HG02798 (cell line): ENCODE data around the gene NXF1.
"Not testable (repeated sequence)": the region's sequence is repeated elsewhere in the genome, so short reads cannot be mapped to it uniquely, and the experiment has no call there.

Experiments
- ATAC-seq: cut with Tn5 transposase; IDR thresholded peaks from one replicate; pipeline ENCODE4 v1.9.1; 2021; ENCODE audit warnings: mild to moderate bottlenecking; ENCODE audit not compliant: unreplicated experiment, poor library complexity

Gene NXF1

DNA sequence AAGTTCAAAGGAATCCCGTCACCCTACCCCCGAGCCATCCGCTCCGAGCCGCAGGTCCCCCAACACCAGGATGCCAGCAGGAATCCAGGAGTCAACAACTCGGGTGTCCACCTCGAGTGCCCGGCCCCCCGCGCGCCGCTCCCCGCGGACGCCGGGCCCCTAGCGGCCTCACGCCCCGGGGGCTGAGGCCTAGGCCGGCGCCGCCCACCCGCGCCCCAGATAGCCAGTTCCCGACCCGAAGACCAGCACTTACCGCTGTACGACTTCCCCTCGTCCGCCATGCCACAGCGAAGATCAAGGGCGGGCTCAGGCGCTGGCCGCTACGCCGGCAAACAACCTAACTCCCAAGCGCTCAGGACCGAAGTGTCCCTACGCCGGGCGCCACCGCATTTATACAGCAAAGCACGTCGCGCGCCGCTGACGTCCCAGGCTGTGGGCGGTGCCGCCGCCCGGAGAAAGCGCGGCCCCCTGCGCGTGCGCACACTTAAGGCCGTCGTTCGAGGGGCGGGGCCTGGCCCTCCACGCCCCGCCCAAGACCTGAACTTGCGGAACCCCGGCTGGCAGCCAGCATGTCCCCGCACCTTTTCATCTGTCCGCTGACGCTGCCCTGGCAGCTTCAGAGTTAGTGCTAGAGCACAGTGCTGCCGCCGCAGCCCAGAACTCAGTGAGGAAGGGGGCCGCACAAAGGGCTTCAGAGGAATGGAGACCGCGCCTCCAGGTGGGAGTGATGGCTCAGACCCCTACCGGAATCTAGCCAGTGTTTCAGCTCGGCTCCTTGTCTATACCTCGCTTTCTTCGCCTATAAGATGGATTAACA lies at the start of gene NXF1:
Gene NXF1 (minus strand): TSS at position 365 of the 817 bp plus-strand sequence. CDS start 84 bp downstream, at position 281.
- peak; percentile 86 for ATAC-seq

DNA sequence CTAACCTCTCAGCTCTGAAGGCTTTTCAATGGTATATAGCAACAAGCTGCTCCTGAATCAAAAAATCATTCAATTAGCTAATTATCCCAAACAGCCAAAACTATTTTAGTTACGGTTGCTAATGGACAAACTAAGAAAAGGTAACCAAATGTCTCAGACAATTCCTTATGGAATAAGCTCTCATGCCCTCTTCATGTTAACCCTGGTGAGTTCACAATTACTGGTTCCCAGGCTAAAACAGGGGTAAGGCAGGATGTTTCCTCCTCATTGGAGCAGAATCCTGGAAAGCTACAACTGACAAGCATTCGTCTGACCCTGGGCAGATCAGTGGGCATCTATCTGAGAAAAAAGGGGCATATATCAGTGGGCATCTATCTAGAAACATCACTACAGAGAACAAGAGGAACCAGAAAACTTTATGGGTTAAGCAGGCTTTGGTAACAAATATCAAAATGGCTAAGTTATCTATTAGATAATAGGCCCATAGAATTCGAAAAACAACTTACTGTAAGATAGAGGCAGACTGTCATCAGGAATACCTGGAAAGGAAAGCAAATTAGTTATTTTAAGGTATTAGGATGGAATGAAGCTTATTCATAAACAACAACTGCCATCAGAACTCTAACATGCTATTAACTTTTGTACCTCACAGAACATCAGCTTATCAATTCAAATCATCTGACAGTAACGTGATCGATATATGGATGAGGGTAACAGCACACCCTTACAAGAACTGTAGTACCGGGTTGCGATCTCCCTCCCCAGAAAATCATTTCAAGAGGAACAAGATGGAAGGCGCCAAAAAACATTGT lies 49.0 kb upstream of the NXF1 start:
- no peak for ATAC-seq

DNA sequence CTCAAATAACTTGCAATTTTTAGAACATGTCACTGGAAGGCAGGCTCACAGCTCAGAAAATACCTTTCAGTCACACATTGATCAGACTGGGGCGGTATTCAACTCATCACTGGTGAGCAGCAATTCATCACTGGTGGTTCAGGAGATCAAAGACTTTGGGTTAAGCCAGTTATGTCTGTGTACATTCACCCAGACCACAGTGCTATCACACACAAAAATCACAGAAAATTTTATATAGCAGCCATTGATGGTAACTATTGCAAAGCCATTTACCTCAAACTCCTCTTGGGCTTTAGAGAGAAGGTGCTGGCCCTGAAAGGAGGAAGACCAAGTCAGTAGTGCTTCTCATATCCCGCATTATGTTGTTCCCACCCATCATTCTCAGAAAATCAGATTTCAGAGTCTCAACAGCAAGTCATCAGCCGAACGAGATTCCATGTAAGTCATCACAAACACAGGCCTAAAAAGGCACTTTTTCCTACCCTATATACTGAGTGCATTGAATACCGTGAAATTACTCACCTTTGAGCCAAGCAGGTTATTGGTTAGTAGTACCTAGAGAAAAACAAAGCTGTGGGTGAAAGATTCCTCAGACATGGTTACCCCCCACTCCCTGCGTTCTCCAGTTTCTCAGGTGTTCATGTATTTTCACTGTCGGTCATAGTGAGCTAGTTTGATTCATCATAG lies 48.2 kb upstream of the NXF1 start:
- no peak for ATAC-seq

DNA sequence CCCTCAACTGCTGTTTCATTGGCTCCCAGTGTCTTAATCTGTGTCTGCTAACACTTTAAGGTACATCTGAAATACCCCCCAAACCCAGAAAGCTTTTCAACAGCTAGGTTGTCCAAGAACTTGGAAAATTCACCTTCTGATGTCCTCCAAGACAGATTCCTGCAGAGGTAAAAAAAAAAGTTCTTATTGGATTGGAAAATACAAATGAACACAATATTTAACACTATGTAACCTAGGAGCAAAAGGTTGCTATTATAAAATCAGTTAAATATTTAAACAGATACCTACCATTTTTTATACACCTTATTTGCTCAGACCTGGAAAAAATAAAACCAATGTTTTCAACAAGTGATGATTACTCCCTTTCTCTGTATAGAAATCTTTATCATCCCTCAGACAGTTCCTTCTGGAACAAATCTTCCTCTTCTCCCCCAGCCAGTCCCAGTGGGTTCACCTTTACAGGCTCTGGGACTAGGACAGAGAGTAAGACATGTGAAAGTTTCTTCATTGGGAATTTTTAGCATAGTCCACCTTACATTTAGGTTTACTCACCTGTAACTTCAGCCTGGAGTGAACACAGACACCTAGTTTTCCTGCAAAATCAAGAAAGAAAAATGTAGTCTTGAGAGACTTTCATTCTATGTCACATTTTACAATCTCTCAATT lies 47.4 kb upstream of the NXF1 start:
- no peak for ATAC-seq

DNA sequence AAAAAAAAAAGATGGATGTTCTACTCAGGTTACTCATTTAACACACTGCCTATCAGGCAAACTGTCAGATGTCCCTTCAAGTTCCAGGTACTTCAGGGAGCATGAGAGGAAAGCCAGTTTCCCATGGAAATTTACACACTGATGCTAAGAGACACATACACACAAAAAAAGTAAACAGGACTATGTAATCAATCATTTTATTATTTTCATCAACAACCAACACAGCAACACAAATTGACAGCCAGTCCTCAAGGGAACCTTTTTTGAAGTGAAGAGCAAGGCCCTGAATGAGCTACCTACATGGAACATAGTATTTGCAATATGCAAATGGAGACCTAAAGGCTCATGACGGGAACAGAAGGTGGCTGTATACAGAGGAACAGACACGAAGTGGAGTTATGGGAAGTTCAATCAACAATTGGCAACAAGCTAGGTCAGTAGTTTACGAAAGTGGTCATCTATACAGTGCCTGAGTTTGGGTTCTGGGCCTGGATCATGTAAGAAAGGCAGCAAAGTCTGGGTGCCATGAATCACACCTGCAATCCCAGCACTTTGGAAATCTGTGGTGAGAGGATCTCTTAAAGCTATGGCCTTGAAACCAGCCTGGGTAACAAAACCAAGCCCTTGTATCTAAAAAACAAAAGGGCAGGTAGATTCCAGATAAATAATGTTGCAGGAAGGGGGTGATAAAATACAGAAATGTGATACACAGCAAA lies 46.7 kb upstream of the NXF1 start:
- no peak for ATAC-seq

DNA sequence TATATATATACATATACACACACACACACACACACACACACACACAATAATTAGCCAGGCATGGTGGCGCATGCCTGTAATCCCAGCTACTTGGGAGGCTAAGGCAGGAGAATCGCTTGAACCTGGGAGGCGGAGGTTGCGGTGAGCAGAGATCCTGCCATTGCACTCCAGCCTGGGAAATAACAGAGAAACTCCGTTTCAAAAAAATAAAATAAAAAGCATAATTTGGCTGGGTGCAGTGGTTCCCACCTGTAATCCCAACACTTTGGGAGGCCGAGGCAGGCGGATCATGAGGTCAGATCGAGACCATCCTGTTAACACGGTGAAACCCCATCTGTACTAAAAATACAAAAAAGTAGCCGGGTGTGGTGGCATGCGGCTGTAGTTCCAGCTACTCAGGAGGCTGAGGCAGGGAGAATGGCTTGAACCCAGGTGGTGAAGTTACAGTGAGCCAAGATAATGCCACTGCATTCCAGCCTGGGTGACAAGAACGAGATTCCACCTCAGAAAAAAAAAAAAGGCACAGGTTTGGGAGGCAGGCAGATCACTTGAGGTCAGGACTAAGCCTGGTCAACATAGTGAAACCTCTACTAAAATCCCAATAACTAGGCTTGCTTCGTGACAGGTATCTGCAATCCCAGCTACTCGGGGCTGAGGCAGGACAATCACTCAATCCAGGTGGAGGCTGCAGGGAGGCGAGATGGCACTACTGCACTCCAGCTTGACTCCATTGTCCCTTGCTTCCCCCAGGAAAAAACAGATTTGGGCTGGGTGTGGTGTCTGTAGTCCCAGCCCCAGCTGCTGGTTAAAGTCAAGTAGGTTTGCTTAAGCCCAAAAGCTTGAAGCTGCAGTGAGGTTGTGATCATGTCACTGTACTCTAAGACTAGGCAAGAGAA lies 45.9 kb upstream of the NXF1 start:
- ATAC-seq, result no peak

DNA sequence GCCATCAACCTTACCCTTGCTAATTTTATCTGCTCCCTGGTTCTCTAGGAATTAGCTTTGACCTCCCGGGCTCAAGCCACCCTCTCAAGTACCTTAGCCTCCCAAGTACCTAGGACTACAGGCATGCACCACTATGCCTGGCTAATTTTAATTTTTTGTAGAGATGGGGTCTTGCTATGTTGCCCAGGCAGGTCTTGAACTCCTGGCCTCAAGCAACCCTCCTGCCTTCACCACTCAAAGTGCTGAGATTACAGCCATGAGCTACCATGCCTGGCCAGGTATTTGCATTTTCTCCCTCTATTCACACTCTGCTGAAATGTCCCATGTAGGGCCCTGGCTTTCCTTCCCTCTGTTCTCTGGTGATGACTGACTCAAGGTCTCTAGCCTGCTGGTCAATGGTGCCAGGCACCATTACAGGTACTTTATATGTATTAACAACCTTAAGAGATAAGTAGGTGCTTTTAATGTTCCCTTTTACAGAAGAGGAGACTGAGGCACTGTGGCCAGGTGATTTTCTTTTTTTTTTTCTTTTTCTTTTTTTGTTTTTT lies 42.6 kb upstream of the NXF1 start:
- ATAC-seq, result no peak

DNA sequence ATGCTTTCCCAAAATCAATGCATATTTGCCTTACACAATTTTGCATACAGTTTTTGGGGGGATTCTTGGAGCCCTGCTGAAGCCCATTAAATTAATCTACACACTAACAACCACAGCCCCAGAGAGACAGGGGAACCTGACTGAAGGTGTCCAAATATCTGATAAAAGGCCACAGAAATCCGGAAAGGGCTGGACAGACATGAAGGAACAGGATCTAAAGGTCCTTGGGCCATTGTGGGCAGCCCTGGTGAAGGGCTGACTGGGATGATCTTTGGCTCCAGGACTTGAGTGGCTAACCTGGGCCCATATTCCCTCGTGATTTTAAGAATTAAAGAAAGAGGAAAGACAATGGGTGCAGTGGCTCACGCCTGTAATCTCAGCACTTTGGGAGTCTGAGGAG lies 40.9 kb upstream of the NXF1 start:
- ATAC-seq, result no peak

DNA sequence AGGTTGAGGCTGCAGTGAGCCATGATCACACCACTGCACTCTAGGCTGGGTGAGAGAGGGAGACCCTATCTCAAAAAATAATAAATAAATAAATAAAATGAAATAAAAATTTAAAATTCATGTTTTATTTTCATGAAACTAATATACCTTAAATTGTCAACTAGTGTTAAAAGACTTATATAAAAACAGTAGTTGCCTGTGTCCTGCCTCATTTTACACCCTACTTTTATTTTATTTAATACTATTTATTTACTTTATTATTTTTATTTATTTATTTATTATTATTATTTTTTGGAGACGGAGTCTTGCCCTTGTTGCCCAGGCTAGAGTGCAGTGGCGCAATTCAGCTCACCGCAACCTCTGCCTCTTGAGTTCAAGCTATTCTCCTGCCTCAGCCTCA lies 38.9 kb upstream of the NXF1 start:
- ATAC-seq, result no peak

DNA sequence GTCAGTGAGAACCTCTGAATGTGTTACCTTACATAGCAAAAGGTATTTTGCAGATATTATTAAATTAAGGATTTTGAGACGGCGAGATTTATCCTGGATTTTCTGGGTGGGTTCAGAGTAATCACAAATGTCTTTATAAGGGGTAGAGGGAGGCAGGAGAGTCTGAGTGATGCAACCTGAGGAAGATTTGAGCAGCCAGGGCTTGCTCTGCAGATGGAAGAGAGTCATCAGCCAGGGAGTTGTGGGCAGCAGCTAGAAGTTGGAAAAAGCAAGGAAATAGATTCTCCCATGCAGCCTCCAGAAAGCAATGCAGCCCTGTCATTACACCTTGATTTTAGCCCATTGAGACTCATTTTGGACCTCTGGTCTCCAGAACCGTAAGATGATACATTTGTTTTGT lies 38.2 kb upstream of the NXF1 start:
- no peak for ATAC-seq

DNA sequence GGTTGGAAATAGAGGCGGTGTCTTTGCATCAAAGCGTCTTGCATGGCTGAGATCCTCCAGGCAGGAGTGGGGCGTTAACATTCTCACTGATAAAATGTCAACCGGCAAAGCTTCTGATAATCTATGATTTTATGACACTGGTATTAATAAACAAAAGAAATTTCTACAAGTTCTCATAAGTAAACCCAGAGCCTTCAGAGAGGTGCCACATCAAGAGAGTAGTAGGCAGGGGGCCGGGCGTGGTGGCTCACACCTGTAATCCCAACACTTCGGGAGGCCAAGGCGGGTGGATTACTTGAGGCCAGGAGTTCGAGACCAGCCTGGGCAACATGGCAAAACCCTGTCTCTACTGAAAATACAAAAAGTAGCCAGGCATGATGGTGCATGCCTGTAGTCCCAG lies 37.7 kb upstream of the NXF1 start:
- not testable (repeated sequence) for ATAC-seq

DNA sequence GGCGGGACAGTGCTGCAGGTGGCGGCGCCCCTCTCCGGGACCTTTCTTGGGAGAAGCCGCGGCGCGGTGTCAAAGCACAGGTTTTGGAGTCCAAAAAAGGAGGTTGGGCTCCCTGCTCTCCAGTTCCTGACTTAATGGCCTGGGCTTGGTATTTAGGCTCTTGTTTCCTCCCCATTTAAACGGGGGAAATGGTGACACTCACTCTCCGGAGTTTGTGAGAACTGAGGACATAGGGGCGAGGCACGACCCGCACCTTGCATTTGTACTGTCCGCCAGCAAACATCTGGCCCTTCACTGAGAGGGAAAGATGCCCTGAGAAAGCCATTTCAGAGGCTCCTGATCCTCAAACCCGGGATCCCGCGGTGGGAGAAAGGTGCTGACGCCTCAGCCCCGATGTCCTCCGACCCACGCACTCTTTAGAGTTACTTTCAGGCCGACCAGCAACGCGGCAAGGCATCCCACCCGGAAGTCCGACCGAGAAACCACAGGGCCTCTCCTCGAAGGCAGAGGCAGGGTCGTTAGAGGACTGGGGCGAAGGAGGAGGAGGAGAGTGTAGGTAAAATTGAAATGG lies 37.0 kb upstream of the NXF1 start:
- no peak for ATAC-seq

DNA sequence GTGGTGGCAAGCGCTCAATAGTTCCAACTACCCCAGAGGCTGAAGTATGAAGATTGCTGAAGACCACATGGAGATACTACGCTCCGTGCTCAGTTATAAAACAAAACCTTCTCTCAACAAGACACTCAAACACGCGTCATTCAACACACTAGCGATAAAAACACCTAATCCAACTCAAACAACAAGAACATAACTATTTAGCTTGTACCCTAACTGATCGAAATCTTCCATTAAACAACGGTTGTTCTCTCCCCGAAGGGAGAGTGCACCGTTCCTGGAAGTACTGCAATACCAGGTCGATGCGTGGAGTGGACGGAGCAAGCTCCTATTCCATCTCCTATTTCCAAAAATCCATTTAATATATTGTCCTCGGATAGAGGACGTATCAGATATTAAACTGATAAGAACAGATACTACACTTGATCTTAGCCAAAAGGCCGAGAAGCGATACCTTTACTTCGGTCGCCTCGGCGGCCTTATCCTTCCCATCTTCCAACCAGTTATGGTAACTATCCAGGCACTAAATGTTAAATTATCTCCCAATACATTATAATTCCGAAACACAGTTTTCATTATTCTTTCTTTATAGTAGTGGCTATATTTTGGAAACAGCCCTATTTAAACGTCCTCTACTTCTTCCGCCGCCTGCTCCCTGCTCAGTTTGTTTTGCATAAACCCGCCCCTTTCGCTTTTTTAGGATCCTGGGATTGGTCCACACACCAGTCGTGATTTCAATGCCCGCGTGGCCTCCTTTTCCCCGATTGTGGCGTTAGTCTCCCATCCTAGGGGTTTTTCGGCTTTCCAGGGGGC lies 36.3 kb upstream of the NXF1 start:
- peak; percentile 57 for ATAC-seq

DNA sequence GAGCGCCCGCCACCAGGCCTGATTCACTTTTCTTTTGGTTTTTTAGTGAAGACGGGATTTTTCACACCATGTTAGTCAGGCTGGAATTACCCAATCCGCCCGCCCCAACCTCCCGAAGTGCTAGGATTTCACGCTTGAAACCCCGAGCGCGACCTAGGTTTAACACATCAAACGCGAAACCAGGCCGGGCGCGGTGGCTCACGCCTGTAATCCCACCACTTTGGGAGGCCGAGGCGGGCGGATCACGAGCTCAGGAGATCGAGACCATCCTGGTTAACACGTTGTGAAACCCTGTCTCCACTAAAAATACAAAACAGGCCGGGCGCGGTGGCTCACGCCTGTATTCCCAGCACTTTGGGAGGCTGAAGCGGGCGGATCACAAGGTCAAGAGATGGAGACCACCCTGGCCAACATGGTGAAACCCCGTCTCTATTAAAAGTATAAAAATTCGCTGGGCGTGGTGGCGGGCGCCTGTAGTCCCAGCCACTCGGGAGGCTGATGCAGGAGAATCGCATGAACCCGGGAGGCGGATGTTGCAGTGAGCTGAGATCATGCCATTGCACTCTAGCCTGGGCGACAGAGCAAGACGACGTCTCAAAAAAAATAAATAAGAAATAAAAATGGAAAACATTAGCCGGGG lies 35.6 kb upstream of the NXF1 start:
- peak; percentile 12 for ATAC-seq

DNA sequence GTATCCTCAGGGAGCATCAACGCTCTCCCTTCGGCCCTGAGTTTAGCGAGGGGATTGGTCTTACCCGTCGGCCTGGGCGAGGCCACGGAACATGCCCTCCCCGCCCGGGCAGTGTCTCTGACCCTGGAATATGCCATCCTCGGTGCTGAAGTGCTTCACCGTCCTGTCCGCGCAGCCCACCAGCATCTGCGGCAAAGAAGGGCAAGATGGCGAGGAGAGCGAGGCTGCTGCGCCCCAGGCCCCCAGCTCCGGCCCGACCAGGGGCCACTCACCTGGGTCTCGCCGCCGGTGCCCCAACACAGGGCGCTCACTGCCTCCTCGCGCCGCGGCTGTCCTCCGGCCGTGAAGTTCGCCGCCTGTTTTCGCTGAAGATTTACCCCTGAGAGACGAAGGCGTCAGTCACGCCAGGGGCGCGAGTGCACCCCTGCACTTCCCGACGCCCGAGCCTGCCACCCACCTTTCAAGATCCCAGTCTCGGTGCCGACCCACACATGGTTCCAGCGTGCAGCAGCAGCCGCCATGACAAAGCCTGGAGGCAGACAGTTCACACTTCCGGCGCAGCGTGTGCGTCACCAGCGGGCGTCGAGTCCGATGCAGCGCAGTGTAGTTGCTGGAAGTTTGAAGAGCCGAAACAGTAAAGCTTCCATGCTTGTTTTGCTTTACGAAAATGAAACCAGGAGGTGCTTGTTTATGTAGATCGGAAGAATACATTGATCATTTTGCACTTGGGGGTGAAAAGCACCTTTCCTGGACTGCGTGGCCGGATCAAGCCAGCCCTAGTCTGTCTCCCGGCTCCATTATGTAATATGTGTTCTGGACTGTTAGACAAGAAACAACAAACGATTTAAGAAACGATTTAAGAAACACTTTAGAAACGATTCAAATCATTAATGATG lies 34.1 kb upstream of the NXF1 start, which contains the start of gene WDR74:
Gene WDR74 (minus strand): TSS at position 541 of the 896 bp plus-strand sequence. CDS start 20 bp downstream, at position 521.
- ATAC-seq, result peak; percentile 49

DNA sequence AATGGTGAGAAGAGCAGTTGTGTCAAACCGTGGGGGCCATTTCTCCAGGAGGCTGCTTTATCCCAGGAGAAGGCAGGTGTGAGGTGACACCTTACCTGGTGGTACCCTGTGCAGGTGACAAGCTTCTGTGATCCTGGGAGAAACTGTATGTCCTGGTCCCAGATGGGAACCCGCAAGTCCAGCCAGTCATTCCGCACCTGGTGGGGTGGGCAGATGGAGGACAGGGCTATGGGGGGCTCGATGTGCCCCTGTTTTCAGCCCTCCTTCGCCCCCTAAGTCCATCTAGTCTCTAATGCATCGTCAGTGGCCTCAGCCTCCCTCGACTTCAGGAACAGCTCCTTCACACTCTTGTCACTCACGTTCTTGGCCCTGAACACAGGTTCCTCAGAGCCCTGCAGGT lies 30.1 kb upstream of the NXF1 start:
- no peak for ATAC-seq
